Pancreas (tissue), 10 donors: ENCODE data around the gene PIK3C3. TPM values are rescaled to one million over a fixed set of nuclear protein-coding genes. Genes with fewer than 3 reads are reported as not detected.

Experiments used
- ATAC-seq, 4 donors: fragments of 200-7000 bp; cut with Tn5 transposase; one replicate each; pipeline versions ENCODE4 v1.8.0 to v1.9.1; 2020; ENCODE audit warnings: mild to moderate bottlenecking in 4 of 4, moderate library complexity in 4 of 4
- DNase-seq, 6 donors: peaks; one replicate each; pipeline ENCODE4 v3.0.0-alpha.2; 2020
- FAIRE-seq: peaks from 2 replicates; lab custom pipeline; 2012; peaks lifted over from hg19 to GRCh38; lab: Jason Lieb, UNC
- H3K27ac ChIP-seq, 4 donors: fragments of 200-600 bp; sonication (generic); 1 replicate in 3 of 4; 2 replicates in 1 of 4; pipeline versions ENCODE4 v1.5.0 to v1.8.0; 2020
- H3K27me3 ChIP-seq, 4 donors: fragments of 200-600 bp; one replicate each; pipeline ENCODE4 v1.8.0; 2021
- H3K36me3 ChIP-seq, 3 donors: fragments of 200-600 bp; sonication (generic) in 1 of 3; one replicate each; pipeline versions ENCODE4 v1.5.0 to v1.8.0; 2020 to 2021
- H3K4me1 ChIP-seq, 3 donors: fragments of 200-600 bp; one replicate each; pipeline ENCODE4 v1.8.0; 2021
- H3K4me3 ChIP-seq, 4 donors: fragments of 200-600 bp; sonication (generic) in 2 of 4; one replicate each; pipeline versions ENCODE4 v1.5.0 to v1.8.0; 2020 to 2021
- H3K9me3 ChIP-seq, 4 donors: fragments of 200-600 bp; one replicate each; pipeline ENCODE4 v1.8.0; 2021
- WGBS, 2 donors: extraction: QIAGEN DNeasy Blood & Tissue Kit; methylation state at CpG; one replicate each; pipeline ENCODE4 v1.1.7; 2013; 5-methylcytosine and 5-hydroxymethylcytosine counted together
- intact Hi-C, 3 donors: fragments of 100-400 bp; cut with DNase I; formaldehyde crosslinking; loops; one replicate each; pipeline versions ENCODE4 v1.11.1 to v1.14.2; 2022
- polyA plus RNA-seq, 2 donors: library from polyadenylated mRNA; stranded (reverse); fragments of 200-250 nt; gene quantifications; one replicate each; pipeline ENCODE4 v1.2.3, GENCODE V29; 2013
- total RNA-seq, 6 donors: library from RNA; stranded (reverse); fragmentation: NEBNext Ultra II Directional in 4 of 6; extraction: Animal tissue kit (Norgen Biotek cat#: 25700) in 4 of 6; gene quantifications; one replicate each; pipeline versions ENCODE4 v1.2.1 to v1.2.4, GENCODE V29; 2021 to 2023
- TF ChIP-seq, protein P1 (sequence below), 4 donors: fragments of 200-600 bp; sonication (generic) in 3 of 4; IDR thresholded peaks; one replicate each; pipeline versions ENCODE4 v1.5.0 to v1.8.0; 2021; ENCODE audit warnings: antibody characterized with exemption in 4 of 4
- donor health status: healthy with polysubstance abuse.
- donor health status: DM: no; HTN: no; CAD: no; lungs with moderate emphysema.
- donor health status: DM: no; HTN: no; CAD: no.
- donor health status: control.
- donor health status: control.
- donor health status: Bipolar disorder and iron deficiency.
- donor health status: DM: yes; HTN: yes; CAD: no.
- donor health status: DM: no; HTN: no; CAD: no.
- donor health status: DM: no; HTN: no; CAD: no.
- donor health status: DM: yes; HTN: yes; CAD: no.

PIK3C3 gene
- total and polyA plus RNA-seq, 8 donors: 15.4 to 32.3 (median 19.5) TPM

DNA sequence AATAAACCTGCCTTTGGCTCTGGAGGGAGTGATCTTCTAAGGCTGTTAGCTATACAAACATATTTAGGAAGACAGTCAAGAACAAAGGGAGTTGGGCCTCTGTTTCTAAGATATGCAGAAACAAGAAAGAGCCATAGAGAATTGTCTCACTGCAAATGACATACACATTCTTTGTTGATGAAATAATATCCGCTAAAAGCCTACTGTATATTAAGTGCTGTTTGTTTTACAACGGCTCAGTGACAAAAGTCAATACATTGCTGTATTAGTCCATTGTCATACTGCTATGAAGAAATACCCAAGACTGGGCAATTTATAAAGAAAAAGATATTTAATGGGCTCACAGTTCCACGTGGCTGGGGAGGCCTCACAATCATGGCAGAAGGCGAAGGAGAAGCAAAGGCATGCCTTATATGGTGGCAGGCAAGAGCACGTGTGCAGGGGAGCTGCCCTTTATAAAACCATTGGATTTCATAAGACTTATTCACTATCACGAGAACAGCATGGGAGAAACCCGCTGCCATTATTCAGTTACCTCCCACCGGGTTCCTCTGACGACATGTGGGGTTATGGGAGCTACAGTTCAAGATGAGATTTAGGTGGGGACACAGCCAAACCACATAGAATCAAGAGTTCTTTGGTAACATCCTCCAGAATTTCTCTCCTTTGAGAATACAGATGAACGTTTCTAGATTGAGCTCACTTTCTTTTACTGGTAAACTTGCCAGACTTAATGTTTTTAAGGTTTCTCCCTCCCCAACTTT lies 157.8 kb downstream of the PIK3C3 start:
- ATAC-seq (no peak), FAIRE-seq (no peak), DNase-seq (no peak)
- peaks cover 0 to 5% (median 4%) of the 10 kb centered on the region in 3 donors for H3K4me1 ChIP-seq
- no peaks in the 10 kb centered on the region for H3K9me3 ChIP-seq
- TF ChIP-seq, protein P1, sequence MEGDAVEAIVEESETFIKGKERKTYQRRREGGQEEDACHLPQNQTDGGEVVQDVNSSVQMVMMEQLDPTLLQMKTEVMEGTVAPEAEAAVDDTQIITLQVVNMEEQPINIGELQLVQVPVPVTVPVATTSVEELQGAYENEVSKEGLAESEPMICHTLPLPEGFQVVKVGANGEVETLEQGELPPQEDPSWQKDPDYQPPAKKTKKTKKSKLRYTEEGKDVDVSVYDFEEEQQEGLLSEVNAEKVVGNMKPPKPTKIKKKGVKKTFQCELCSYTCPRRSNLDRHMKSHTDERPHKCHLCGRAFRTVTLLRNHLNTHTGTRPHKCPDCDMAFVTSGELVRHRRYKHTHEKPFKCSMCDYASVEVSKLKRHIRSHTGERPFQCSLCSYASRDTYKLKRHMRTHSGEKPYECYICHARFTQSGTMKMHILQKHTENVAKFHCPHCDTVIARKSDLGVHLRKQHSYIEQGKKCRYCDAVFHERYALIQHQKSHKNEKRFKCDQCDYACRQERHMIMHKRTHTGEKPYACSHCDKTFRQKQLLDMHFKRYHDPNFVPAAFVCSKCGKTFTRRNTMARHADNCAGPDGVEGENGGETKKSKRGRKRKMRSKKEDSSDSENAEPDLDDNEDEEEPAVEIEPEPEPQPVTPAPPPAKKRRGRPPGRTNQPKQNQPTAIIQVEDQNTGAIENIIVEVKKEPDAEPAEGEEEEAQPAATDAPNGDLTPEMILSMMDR (IDR thresholded peaks at IDR 0.05): no peak
- WGBS, 2 donors: 69 to 75% methylated on average over 10 of the region's 10 CpGs
- no peak overlapping the region for H3K4me3 ChIP-seq
- H3K27me3 ChIP-seq: no peaks in the 10 kb centered on the region
- no peaks in the 10 kb centered on the region for H3K36me3 ChIP-seq
- intact Hi-C loops: no loop called here
- H3K27ac ChIP-seq: no peak overlapping the region

DNA sequence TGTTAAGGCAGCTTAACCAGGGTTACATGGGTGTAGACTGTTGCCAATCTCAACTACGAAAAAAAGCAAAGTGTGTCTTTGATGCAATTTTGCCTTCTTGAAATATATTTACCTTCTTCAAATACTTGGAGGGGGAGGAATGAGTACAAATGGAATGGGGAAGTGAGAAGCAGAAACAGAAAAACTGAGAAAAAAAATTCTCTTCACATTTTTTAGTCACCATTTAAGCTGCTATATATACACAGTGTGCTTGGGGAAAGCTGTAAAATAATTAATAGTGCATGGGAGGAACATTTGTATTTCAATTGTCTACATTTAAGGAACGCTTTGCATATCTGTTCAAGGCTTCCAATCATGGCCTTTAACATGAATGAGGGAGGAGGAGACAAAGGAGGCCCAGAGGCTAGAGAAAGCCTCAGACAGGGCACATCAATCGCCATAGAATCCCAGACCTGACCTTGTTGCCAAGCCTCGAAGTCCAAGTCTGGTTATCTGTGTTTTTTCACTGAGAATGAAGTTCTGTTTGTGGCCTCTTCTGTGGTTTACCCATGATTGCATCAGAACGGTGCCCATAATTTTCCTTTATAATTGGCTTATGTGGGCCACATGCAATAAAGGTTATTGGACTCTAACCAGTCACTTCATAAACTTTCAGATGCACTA lies 158.6 kb downstream of the PIK3C3 start:
- Histone ChIP-seq H3K4me3 (no peak overlapping the region), H3K4me1 (peaks cover 0 to 5% (median 4%) of the 10 kb centered on the region in 3 donors), H3K27ac (no peak overlapping the region), H3K9me3 (no peaks in the 10 kb centered on the region), H3K36me3 (no peaks in the 10 kb centered on the region), H3K27me3 (no peaks in the 10 kb centered on the region)
- intact Hi-C loops: no loop called here
- ATAC-seq (peak in 2 of 4 donors; percentile 11 to 22), DNase-seq (no peak), FAIRE-seq (no peak)
- WGBS, 2 donors: 55 to 57% methylated on average over 5 of the region's 5 CpGs
- TF ChIP-seq, protein P1 (IDR thresholded peaks at IDR 0.05): no peak

DNA sequence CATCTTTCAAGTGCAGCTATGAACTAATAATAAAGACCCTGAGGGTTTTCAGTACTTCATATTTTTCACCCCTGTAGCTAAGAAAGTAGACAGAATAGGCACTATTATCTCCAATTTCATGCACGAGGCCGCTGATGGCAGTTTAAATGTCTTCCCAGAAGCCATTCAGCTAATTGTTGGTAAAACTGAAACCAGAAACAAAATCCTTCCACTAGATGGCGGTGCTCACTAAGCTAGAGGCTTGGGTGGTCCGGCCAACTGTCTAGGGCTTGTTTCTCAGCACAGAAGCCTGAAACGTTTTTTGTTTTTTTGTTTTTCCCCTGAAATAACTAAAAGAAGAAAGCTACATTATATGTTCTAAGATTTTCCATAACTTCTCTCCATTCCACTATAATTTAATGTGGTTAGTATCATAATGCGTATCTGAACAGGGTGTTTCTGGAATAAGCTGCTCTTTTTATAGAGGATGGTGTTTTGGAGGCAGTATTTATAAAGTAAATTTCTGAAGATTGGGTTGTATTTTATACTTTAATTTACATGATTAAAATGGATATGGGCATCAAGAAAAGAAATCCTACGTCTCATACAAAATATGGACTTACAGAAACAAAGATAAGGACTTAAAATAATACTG lies 159.4 kb downstream of the PIK3C3 start:
- FAIRE-seq (peak; percentile 87), DNase-seq (peak in 4 of 6 donors; percentile 20 to 48 (median 27)), ATAC-seq (peak; percentile 66 to 97 (median 92))
- H3K36me3 ChIP-seq: no peaks in the 10 kb centered on the region
- TF ChIP-seq, protein P1 (IDR thresholded peaks at IDR 0.05): peak; percentile 54 to 74 (median 64)
- intact Hi-C loops: no loop called here
- no peaks in the 10 kb centered on the region for H3K9me3 ChIP-seq
- 25 to 26% methylated on average over 7 of the region's 7 CpGs for WGBS, 2 donors
- H3K4me3 ChIP-seq: no peak overlapping the region
- no peak overlapping the region for H3K27ac ChIP-seq
- H3K27me3 ChIP-seq: no peaks in the 10 kb centered on the region
- H3K4me1 ChIP-seq: peaks cover 0 to 5% (median 4%) of the 10 kb centered on the region in 3 donors

DNA sequence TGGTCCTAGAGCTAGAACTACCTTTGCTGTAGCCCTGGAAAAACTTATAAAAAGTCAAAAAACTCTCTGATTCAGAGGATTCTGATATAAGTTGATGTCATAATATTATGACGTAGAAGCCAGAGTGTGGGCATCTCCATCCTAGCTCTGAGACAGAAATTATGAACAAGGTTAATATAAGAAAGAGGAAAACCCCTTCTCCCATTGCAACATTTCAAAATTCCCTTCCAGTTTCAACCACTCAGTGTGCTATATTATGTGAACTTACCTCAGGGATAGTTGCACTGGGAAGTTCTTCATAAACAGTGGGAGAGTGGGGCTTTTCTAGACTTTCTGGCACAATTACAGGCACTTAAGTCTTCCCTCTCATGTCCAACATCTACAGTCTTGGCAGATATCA lies 171.6 kb downstream of the PIK3C3 start:
- Histone ChIP-seq H3K36me3 (no peaks in the 10 kb centered on the region), H3K4me3 (no peak overlapping the region), H3K9me3 (no peaks in the 10 kb centered on the region), H3K4me1 (peaks cover 0 to 2% (median 0%) of the 10 kb centered on the region in 3 donors), H3K27ac (no peak overlapping the region), H3K27me3 (peaks cover 0 to under 1% (median 0%) of the 10 kb centered on the region in 4 donors)
- ATAC-seq (no peak), FAIRE-seq (no peak), DNase-seq (no peak)
- WGBS, 2 donors: 72 to 81% methylated on average over 1 of the region's 1 CpG
- intact Hi-C loops: no loop called here
- TF ChIP-seq, protein P1 (IDR thresholded peaks at IDR 0.05): no peak
